Upper lobe of right lung (tissue), 1 donor: Measurements from ENCODE around the gene SLC38A8. TPM values are rescaled to one million over a fixed set of nuclear protein-coding genes. Genes with fewer than 3 reads are reported as not detected.

ENCODE experiments used
- ATAC-seq: fragments of 200-7000 bp; cut with Tn5 transposase; one replicate; pipeline ENCODE4 v1.9.1; 2020; ENCODE audit warnings: mild to moderate bottlenecking, moderate library complexity
- DNase-seq: peaks from one replicate; pipeline ENCODE4 v3.0.0-alpha.2; 2020
- H3K27ac ChIP-seq: fragments of 200-600 bp; one replicate; pipeline ENCODE4 v1.8.0; 2022
- H3K27me3 ChIP-seq: fragments of 200-600 bp; one replicate; pipeline ENCODE4 v1.8.0; 2022; ENCODE audit warnings: mild to moderate bottlenecking
- H3K36me3 ChIP-seq: fragments of 200-600 bp; one replicate; pipeline ENCODE4 v1.8.0; 2022
- H3K4me1 ChIP-seq: fragments of 200-600 bp; one replicate; pipeline ENCODE4 v1.8.0; 2022
- H3K4me3 ChIP-seq: fragments of 200-600 bp; one replicate; pipeline ENCODE4 v1.8.0; 2022; ENCODE audit warnings: mild to moderate bottlenecking
- H3K9me3 ChIP-seq: fragments of 200-600 bp; one replicate; pipeline ENCODE4 v1.8.0; 2022
- CTCF ChIP-seq: fragments of 200-600 bp; IDR thresholded peaks from one replicate; pipeline ENCODE4 v1.8.0; 2022; ENCODE audit warnings: antibody characterized with exemption
- intact Hi-C: fragments of 100-400 bp; cut with DNase I; formaldehyde crosslinking; loops from one replicate; pipeline ENCODE4 v1.11.0; 2022
- total RNA-seq: library from RNA; stranded (reverse); fragmentation: NEBNext Ultra II Directional; extraction: Animal tissue kit (Norgen Biotek cat#: 25700); gene quantifications from one replicate; pipeline ENCODE4 v1.2.1, GENCODE V29; 2021
- donor health status: DM: no; HTN: yes; CAD: no; lungs with severe emphysema.

The SLC38A8 gene
- total RNA-seq, 1 donor from 2014 or later, result not detected

GRCh38 chr16:84036131-84036530 is 6.5 kb downstream of the SLC38A8 start:
- no peaks in the 10 kb centered on the region for H3K9me3 ChIP-seq
- intact Hi-C loops, result no loop called here
- no peaks in the 10 kb centered on the region for H3K27me3 ChIP-seq
- H3K4me1 ChIP-seq, result no peaks in the 10 kb centered on the region
- no peak overlapping the region for H3K4me3 ChIP-seq
- H3K27ac ChIP-seq, result no peak overlapping the region
- H3K36me3 ChIP-seq, result no peaks in the 10 kb centered on the region
- no peak for TF ChIP-seq CTCF
- ATAC-seq, result no peak
- no peak for DNase-seq

- ATAC-seq (no peak), DNase-seq (no peak)
- Histone ChIP-seq H3K4me1 (no peaks in the 10 kb centered on the region), H3K4me3 (no peak overlapping the region), H3K27me3 (no peaks in the 10 kb centered on the region), H3K9me3 (no peaks in the 10 kb centered on the region), H3K36me3 (no peaks in the 10 kb centered on the region), H3K27ac (no peak overlapping the region)
- intact Hi-C loops, result no loop called here
- no peak for TF ChIP-seq CTCF
Measured at GRCh38 chr16:84034516-84034915, 8.1 kb downstream of the SLC38A8 start.

- H3K36me3 ChIP-seq, result no peaks in the 10 kb centered on the region
- H3K4me1 ChIP-seq, result no peaks in the 10 kb centered on the region
- H3K27ac ChIP-seq, result no peak overlapping the region
- no peak overlapping the region for H3K4me3 ChIP-seq
- TF ChIP-seq CTCF, result no peak
- H3K9me3 ChIP-seq, result no peaks in the 10 kb centered on the region
- intact Hi-C loops, result no loop called here
- no peaks in the 10 kb centered on the region for H3K27me3 ChIP-seq
- DNase-seq, result no peak
- no peak for ATAC-seq
Measured at GRCh38 chr16:84033251-84034195, 9.1 kb downstream of the SLC38A8 start.

- DNase-seq, result no peak
- intact Hi-C loops, result no loop called here
- Histone ChIP-seq H3K9me3 (no peaks in the 10 kb centered on the region), H3K36me3 (no peaks in the 10 kb centered on the region), H3K4me1 (no peaks in the 10 kb centered on the region), H3K27me3 (peaks cover 2% of the 10 kb centered on the region), H3K27ac (no peak overlapping the region), H3K4me3 (no peak overlapping the region)
- ATAC-seq, result no peak
- TF ChIP-seq CTCF, result no peak
Measured at GRCh38 chr16:84032458-84033178, 10.0 kb downstream of the SLC38A8 start.

- intact Hi-C loops, result no loop called here
- Histone ChIP-seq H3K4me1 (no peaks in the 10 kb centered on the region), H3K27ac (no peak overlapping the region), H3K27me3 (peaks cover 3% of the 10 kb centered on the region), H3K9me3 (no peaks in the 10 kb centered on the region), H3K36me3 (no peaks in the 10 kb centered on the region), H3K4me3 (no peak overlapping the region)
- DNase-seq, result no peak
- no peak for TF ChIP-seq CTCF
- no peak for ATAC-seq
Measured at GRCh38 chr16:84031556-84031955, 11.0 kb downstream of the SLC38A8 start.
